Medulla oblongata (tissue), 1 donor: ENCODE data around the gene KCNK13.
"Not testable (repeated sequence)": the region's sequence is repeated elsewhere in the genome, so short reads cannot be mapped to it uniquely, and the experiment has no call there.

Experiments used
- DNase-seq: peaks from one replicate; pipeline ENCODE4 v3.0.0-alpha.2; 2015; ENCODE audit errors: extremely low spot score

The KCNK13 gene

DNA sequence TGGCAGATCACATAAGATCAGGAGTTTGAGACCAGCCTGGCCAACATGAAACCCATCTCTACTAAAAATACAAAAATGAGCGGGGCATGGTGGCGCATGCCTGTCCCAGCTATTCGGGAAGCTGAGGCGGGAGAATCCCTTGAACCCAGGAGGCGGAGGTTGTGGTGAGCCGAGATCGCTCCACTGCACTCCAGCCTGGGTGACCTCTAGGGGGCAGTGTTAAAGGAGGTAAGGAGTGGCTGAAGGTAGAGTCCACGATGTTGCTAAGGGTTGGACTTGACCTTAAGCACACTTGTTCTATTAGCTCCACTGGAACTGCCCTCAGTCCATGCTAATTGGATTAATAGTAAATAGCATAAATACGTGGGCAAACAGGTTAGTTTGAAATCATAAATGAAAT is 132.1 kb downstream of the KCNK13 start:
- no peak for DNase-seq

DNA sequence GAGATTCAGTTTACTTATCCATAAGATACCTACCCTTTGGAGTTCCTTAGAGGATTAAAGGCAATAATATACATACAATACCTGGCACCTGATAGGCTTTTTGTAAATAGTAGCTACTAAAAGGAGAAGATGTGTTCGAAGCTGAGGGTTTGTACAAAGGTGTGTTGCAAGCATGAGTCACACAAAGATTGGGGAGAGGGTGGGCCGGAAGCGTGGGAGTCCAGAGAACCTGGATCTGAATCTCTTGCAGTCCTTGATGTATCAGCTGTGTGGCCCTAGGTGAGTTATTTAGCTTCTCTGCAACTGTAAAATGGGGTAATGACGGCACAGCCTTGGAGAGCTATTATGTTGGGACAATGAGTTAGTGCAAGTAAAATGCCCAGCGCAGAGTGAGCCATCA is 132.9 kb downstream of the KCNK13 start:
- DNase-seq = no peak

DNA sequence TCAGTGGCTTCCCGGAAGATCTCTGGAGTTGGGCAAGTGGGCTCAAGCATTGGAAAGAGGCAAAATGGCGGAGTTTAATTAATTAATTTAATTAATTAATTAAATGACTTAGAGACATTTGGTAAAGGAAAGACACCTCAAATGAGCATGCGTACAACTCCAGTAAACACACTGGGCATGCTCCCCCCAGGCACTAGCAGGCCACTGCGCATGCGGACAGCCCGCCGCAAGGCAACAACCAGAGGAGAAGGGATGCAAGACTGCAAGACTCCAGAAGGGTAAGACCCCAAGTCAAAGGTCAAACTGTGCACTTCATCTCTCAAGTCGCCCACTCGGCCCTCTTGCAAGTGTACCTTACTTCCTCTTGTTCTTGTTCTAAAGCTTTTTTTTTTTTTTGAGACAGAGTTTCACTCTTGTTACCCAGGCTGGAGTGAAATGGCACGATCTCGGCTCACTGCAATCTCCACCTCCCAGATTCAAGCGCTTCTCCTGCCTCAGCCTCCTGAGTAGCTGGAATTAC is 136.8 kb downstream of the KCNK13 start:
- no peak for DNase-seq

DNA sequence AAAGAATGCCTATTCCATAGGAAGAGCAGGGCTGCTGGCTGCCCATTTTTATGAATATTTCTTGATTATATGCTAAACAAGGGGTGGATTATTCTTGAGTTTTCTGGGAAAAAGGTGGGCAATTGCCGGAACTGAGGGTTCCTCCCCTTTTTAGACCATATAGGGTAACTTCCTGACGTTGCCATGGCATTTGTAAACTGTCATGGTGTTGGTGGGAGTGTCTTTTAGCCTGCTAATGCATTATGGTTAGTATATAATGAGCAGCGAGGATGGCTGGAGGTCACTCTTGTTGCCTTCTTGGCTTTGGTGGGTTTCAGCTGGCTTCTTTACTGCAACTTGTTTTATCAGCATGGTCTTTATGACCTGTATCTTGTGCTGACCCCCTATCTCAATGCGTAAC is 138.8 kb downstream of the KCNK13 start:
- not testable (repeated sequence) for DNase-seq

DNA sequence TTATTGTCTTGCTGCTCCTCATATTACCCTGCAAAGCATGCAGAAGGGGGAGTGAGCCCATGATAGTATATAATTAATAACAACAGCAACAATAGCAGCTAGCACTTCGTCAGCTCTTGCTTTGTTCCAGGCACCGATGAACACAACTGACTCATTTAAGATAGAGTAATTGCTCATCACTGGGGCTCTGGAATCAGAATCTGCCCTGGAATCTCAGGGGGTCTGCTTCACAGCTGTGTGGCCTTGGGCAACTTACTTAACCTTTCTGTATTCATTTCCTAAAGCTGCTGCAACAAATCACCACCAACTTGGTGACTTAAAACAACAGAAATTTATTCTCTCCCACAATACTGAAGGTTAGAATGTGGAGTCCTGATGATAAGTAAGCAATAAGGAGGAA is 139.6 kb downstream of the KCNK13 start:
- DNase-seq = no peak

DNA sequence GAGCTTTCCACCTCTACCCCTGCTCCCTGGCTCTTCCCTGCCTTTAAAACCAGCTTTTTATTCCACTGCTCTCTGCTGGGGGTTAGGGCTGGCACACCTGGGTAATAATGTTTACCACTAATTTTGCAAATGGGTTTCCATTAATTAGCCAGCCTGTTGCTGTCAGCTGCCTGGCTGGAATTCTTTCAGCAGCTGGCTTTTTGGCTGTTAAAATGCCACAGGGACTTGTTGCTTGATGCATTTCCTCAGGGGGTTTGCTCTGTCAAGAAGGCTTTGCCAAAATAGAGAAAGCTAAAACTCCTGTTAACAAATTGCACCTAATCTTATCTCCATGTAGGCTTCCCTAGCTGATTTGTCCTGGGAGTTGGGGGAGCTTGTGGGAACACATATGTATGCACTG is 142.7 kb downstream of the KCNK13 start:
- no peak for DNase-seq

DNA sequence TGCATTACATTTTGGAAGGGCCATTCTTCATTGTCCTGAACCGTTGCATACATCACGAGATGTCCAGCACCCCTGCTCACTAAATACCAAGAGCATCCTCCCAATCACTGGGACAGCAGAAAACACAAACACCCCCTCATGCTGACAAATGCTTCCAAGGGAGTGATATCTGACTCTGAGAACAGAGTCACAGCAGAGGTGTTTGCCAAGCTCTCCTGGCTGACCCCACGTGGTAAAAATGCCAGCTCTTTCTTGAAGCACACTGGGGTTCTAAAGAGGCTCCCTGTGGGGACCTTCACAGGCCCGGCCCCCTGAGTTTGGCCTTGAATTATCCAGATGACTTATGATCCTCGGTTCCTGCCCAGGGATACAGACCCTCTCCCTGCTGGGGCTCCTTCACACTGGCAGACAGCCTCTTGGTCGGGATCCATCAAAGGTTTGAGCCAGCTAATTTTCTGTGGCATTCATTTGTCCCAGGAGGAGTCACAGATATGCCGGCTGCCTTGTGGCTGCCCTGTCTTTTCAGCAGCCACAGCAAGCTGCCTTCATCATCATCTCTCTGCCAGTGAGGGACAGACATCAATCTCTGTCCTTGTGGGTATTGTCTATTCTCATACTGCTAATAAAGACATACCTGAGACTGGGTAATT is 151.4 kb downstream of the KCNK13 start:
- no peak for DNase-seq

DNA sequence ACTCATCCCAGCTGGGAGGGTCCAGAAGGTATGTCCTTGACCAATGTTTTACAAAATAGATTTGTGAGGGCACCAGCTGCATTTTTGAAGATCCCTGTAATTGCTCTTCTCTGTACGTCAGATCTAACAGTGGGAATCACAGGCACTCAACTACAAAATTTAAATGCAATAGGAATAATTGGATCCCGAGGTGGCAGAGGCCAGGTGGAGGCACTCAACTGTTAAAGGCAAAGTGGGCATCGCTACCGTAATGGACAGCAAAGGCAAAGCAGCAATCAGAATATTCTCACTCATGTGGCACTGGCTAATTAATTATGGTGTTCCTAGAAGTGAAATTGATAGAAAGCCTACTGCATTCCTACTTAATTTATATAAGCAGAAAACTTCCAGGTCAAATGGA is 166.7 kb downstream of the KCNK13 start:
- DNase-seq = no peak

DNA sequence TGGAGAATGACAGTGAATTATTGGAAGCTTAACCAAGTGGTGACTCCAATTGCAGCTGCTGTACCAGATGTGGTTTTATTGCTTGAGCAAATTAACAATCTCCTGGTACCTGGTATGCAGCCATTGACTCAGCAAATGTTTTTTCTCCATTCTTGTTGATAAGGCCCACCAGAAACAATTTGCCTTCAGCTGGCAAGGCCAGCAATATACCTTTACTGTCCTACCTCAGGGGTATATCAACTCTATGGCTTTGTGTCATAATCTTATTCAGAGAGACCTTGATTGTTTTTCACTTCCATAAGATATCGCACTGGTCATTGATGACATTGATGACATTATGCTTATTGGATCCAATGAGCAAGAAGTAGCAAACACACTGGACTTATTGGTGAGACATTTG is 168.1 kb downstream of the KCNK13 start:
- not testable (repeated sequence) for DNase-seq
